K562 (cell line): ENCODE measurements around the gene RHOT1. TPM values are rescaled to one million over a fixed set of nuclear protein-coding genes. Genes with fewer than 3 reads are reported as not detected.

ENCODE experiments used
- CBFB ChIP-seq: sonication (generic); formaldehyde crosslinking; IDR thresholded peaks from 2 replicates; pipeline ENCODE4 v1.4.0; 2020; ENCODE audit warnings: mild to moderate bottlenecking, missing genetic modification reagents
- CREM ChIP-seq: IDR thresholded peaks from 2 replicates; pipeline ENCODE4 v1.6.1; 2014; ENCODE audit warnings: antibody characterized with exemption, low read depth
- HCFC1 ChIP-seq: IDR thresholded peaks from 2 replicates; pipeline ENCODE4 v1.6.1; 2012; ENCODE audit warnings: low read depth, low read length, improper control_type of control experiment
- JUN ChIP-seq, 2 experiments: sonication (generic) in 1 of 2; formaldehyde crosslinking in 1 of 2; IDR thresholded peaks; 2 replicates each; pipeline versions ENCODE4 v1.6.1 to v1.8.0; 2012 to 2022; ENCODE audit warnings: borderline replicate concordance in 2 of 2, mild to moderate bottlenecking in 2 of 2, improper control_type of control experiment in 1 of 2, low read depth in 1 of 2, low read length in 1 of 2, missing genetic modification reagents in 1 of 2
- KDM1A ChIP-seq, 2 experiments: fragments of 450-650 bp; IDR thresholded peaks; 2 replicates each; pipeline ENCODE4 v1.6.1; 2016; ENCODE audit warnings: mild to moderate bottlenecking in 2 of 2
- KLF16 ChIP-seq: IDR thresholded peaks from 2 replicates; pipeline ENCODE4 v1.6.1; 2016; ENCODE audit warnings: antibody characterized with exemption
- MAFF ChIP-seq: IDR thresholded peaks from 2 replicates; pipeline ENCODE4 v1.6.1; 2012; ENCODE audit warnings: low read length, improper control_type of control experiment
- MYNN ChIP-seq, 2 experiments: sonication (generic); formaldehyde crosslinking in 1 of 2; IDR thresholded peaks; 2 replicates each; pipeline versions ENCODE4 v1.5.0 to v1.6.1; 2016 to 2020; ENCODE audit warnings: antibody characterized with exemption in 1 of 2, missing genetic modification reagents in 1 of 2
- RCOR1 ChIP-seq, 2 experiments: IDR thresholded peaks; 2 replicates each; pipeline ENCODE4 v1.6.1; 2012; ENCODE audit warnings: low read depth in 2 of 2, low read length in 2 of 2, borderline replicate concordance in 1 of 2, improper control_type of control experiment in 1 of 2
- RNF2 ChIP-seq: sonication (generic); IDR thresholded peaks from 2 replicates; pipeline ENCODE4 v1.6.1; 2016
- STAG1 ChIP-seq: sonication (generic); formaldehyde crosslinking; IDR thresholded peaks from 2 replicates; pipeline ENCODE4 v1.5.0; 2020; ENCODE audit warnings: missing genetic modification reagents, borderline replicate concordance
- TEAD4 ChIP-seq, 2 experiments: sonication (generic) in 1 of 2; formaldehyde crosslinking in 1 of 2; IDR thresholded peaks; 2 replicates each; pipeline versions ENCODE4 v1.6.1 to v1.8.0; 2012 to 2022; ENCODE audit warnings: borderline replicate concordance in 1 of 2, inconsistent platforms in 1 of 2, low read length in 1 of 2, mild to moderate bottlenecking in 1 of 2, missing genetic modification reagents in 1 of 2
- THRAP3 ChIP-seq: fragments of 450-650 bp; IDR thresholded peaks from 2 replicates; pipeline ENCODE4 v1.6.1; 2016; ENCODE audit warnings: mild to moderate bottlenecking, inconsistent platforms, borderline replicate concordance
- XRCC5 ChIP-seq: fragments of 200-400 bp; formaldehyde crosslinking; IDR thresholded peaks from 2 replicates; pipeline ENCODE4 v1.6.1; 2017; ENCODE audit warnings: low read depth, mild to moderate bottlenecking, low read length
- ZFP30 ChIP-seq: fragments of 250-450 bp; sonication (Bioruptor Pico); IDR thresholded peaks from 2 replicates; pipeline ENCODE4 v1.8.0; 2022; ENCODE audit warnings: moderate library complexity, mild to moderate bottlenecking, inconsistent platforms, borderline replicate concordance
- ZFX ChIP-seq: sonication (generic); formaldehyde crosslinking; IDR thresholded peaks from 2 replicates; pipeline ENCODE4 v1.8.0; 2022; ENCODE audit warnings: mild to moderate bottlenecking, missing genetic modification reagents, moderate library complexity
- polyA plus RNA-seq, 8 experiments: library from polyadenylated mRNA; depleted of rRNA in 4 of 8; stranded (reverse) in 5 of 8; unstranded in 3 of 8; fragments of >200 nt; fragmentation: Nextera tagmentation in 2 of 8; fragmentation: Illumina TruSeq in 1 of 8; extraction: Ambion mirVana in 2 of 8; extraction: Trizol in 1 of 8; gene quantifications; 2 replicates each; pipeline versions ENCODE4 v1.2.1 to v1.2.3, GENCODE V29; 2011 to 2014; ENCODE audit warnings: inconsistent platforms in 1 of 8, missing spikeins in 1 of 8
- total RNA-seq, 7 experiments: library from RNA; depleted of rRNA in 6 of 7; stranded (reverse); fragments of >200 nt in 6 of 7; fragmentation: Illumina TruSeq in 2 of 7; extraction: Trizol in 2 of 7; gene quantifications; 2 replicates each; pipeline versions ENCODE4 v1.2.1 to v1.2.3, GENCODE V29; 2011 to 2021; ENCODE audit warnings: low replicate concordance in 1 of 7
- TF ChIP-seq, protein P1 (sequence below), 2 experiments: fragments of 150-350 bp in 1 of 2; IDR thresholded peaks; 2 replicates each; pipeline ENCODE4 v1.6.1; 2012 to 2016; ENCODE audit warnings: low read depth in 2 of 2, low read length in 2 of 2, mild to moderate bottlenecking in 1 of 2, moderate library complexity in 1 of 2
- TF ChIP-seq, protein P2 (sequence below): sonication (generic); formaldehyde crosslinking; IDR thresholded peaks from 2 replicates; pipeline ENCODE4 v1.8.0; 2023; ENCODE audit warnings: missing genetic modification reagents, mild to moderate bottlenecking, borderline replicate concordance

RHOT1 gene
- total and polyA plus RNA-seq, 9 of the 15 experiments (the other 6 are each of a cell fraction or from before 2014, with no cell fraction given) = 23.0 to 101 (median 32.2) TPM

DNA sequence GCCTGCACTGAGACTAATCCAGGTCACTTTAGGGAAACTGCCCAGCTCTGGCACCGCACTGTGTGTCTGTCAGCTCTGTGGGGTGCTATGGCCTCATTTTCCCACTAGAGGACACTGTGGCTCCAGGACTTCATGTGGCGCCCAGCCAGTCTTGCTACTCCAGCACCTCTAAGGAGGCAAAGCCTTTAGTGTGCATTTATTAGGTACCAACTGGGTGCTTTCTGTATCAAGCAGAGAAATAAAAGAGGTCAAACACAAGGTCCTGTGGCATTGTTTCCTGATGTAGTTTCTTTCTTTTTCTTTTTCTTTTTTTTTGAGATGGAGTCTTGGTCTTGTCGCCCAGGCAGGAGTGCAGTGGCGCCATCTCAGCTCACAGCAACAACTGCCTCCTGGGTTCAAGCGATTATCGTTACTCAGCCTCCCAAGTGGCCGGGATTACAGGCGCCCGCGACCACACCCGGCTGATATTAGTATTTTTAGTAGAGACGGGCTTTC lies 110.9 kb downstream of the RHOT1 start (continued):
- TF ChIP-seq, protein P1, sequence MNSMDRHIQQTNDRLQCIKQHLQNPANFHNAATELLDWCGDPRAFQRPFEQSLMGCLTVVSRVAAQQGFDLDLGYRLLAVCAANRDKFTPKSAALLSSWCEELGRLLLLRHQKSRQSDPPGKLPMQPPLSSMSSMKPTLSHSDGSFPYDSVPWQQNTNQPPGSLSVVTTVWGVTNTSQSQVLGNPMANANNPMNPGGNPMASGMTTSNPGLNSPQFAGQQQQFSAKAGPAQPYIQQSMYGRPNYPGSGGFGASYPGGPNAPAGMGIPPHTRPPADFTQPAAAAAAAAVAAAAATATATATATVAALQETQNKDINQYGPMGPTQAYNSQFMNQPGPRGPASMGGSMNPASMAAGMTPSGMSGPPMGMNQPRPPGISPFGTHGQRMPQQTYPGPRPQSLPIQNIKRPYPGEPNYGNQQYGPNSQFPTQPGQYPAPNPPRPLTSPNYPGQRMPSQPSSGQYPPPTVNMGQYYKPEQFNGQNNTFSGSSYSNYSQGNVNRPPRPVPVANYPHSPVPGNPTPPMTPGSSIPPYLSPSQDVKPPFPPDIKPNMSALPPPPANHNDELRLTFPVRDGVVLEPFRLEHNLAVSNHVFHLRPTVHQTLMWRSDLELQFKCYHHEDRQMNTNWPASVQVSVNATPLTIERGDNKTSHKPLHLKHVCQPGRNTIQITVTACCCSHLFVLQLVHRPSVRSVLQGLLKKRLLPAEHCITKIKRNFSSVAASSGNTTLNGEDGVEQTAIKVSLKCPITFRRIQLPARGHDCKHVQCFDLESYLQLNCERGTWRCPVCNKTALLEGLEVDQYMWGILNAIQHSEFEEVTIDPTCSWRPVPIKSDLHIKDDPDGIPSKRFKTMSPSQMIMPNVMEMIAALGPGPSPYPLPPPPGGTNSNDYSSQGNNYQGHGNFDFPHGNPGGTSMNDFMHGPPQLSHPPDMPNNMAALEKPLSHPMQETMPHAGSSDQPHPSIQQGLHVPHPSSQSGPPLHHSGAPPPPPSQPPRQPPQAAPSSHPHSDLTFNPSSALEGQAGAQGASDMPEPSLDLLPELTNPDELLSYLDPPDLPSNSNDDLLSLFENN (IDR thresholded peaks at IDR 0.05; ENCODE audit: low read depth in 2 of 2, low read length in 2 of 2) = 0 out of 4 replicates have a peak, but pooled peaks of 1 of the 2 experiments have one; percentile 44
- TF ChIP-seq MAFF (peak; percentile 20; the same call in 1 of the 2 replicates), CREM (peak; percentile 28), KLF16 (peak; percentile 73; the same call in 1 of the 2 replicates), CBFB (CRISPR knock-in tag) (no peak), TEAD4 (IDR thresholded peaks at IDR 0.05; ENCODE audit: low read length) (0 out of 2 replicates have a peak, but pooled peaks have one; percentile 13), TEAD4 (CRISPR knock-in tag; IDR thresholded peaks at IDR 0.05; ENCODE audit: borderline replicate concordance) (no peak), RNF2 (no peak), KDM1A (IDR thresholded peaks at IDR 0.05) (no peak), ZFX (no peak), ZFP30 (CRISPR knock-in tag) (no peak), HCFC1 (0 out of 2 replicates have a peak, but pooled peaks have one; percentile 26), THRAP3 (no peak), STAG1 (CRISPR knock-in tag) (peak; percentile 82; the same call in 1 of the 2 replicates), RCOR1 (IDR thresholded peaks at IDR 0.05; ENCODE audit: borderline replicate concordance in 1 of 2, low read depth in 2 of 2, low read length in 2 of 2) (peak in 1 of 2 experiments; percentile 61; a peak in 1 of 4 replicates), JUN (IDR thresholded peaks at IDR 0.05; ENCODE audit: borderline replicate concordance, low read depth, low read length) (peak; percentile 33; the same call in 1 of the 2 replicates), JUN (CRISPR knock-in tag; IDR thresholded peaks at IDR 0.05; ENCODE audit: borderline replicate concordance) (no peak), XRCC5 (peak; percentile 78; the same call in 1 of the 2 replicates), MYNN (IDR thresholded peaks at IDR 0.05) (0 out of 2 replicates have a peak, but pooled peaks have one; percentile 52), MYNN (CRISPR knock-in tag; IDR thresholded peaks at IDR 0.05) (no peak)
- TF ChIP-seq, protein P2, sequence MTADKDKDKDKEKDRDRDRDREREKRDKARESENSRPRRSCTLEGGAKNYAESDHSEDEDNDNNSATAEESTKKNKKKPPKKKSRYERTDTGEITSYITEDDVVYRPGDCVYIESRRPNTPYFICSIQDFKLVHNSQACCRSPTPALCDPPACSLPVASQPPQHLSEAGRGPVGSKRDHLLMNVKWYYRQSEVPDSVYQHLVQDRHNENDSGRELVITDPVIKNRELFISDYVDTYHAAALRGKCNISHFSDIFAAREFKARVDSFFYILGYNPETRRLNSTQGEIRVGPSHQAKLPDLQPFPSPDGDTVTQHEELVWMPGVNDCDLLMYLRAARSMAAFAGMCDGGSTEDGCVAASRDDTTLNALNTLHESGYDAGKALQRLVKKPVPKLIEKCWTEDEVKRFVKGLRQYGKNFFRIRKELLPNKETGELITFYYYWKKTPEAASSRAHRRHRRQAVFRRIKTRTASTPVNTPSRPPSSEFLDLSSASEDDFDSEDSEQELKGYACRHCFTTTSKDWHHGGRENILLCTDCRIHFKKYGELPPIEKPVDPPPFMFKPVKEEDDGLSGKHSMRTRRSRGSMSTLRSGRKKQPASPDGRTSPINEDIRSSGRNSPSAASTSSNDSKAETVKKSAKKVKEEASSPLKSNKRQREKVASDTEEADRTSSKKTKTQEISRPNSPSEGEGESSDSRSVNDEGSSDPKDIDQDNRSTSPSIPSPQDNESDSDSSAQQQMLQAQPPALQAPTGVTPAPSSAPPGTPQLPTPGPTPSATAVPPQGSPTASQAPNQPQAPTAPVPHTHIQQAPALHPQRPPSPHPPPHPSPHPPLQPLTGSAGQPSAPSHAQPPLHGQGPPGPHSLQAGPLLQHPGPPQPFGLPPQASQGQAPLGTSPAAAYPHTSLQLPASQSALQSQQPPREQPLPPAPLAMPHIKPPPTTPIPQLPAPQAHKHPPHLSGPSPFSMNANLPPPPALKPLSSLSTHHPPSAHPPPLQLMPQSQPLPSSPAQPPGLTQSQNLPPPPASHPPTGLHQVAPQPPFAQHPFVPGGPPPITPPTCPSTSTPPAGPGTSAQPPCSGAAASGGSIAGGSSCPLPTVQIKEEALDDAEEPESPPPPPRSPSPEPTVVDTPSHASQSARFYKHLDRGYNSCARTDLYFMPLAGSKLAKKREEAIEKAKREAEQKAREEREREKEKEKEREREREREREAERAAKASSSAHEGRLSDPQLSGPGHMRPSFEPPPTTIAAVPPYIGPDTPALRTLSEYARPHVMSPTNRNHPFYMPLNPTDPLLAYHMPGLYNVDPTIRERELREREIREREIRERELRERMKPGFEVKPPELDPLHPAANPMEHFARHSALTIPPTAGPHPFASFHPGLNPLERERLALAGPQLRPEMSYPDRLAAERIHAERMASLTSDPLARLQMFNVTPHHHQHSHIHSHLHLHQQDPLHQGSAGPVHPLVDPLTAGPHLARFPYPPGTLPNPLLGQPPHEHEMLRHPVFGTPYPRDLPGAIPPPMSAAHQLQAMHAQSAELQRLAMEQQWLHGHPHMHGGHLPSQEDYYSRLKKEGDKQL (CRISPR knock-in tag) = no peak
